H1 (cell line): ENCODE results near the gene METTL8. TPM values are rescaled to one million over a fixed set of nuclear protein-coding genes. Genes with fewer than 3 reads are reported as not detected.

ENCODE experiments used
- CTCF ChIA-PET: fragments of 300-600 bp; sonication (Branson Sonifier 250); formaldehyde crosslinking; loops from one replicate; lab custom pipeline; 2021; ENCODE audit not compliant: partially characterized antibody; lab: Charles Lee
- POLR2A ChIA-PET: fragments of 300-600 bp; sonication (Branson Sonifier 250); formaldehyde crosslinking; loops from one replicate; lab custom pipeline; 2021; ENCODE audit warnings: inconsistent platforms; ENCODE audit not compliant: partially characterized antibody; lab: Charles Lee
- DNase-seq, 2 experiments: peaks; one replicate each; pipeline versions ENCODE4 v3.0.0 to v3.0.0-alpha.2; 2010 to 2022; ENCODE audit warnings: low spot score in 2 of 2, low read depth in 1 of 2, mixed read lengths in 1 of 2
- FAIRE-seq: peaks from 2 replicates; lab custom pipeline; 2011; peaks lifted over from hg19 to GRCh38; lab: Jason Lieb, UNC
- H2AFZ ChIP-seq: 2 replicates; pipeline ENCODE4 v1.8.1; 2012; ENCODE audit warnings: low read length, inconsistent platforms
- H2AK5ac ChIP-seq: 2 replicates; pipeline ENCODE4 v1.6.1; 2013; ENCODE audit warnings: low read depth, low read length
- H2BK120ac ChIP-seq: replicated peaks from 2 replicates; pipeline ENCODE3; 2013; ENCODE audit warnings: low read depth, low read length, inconsistent platforms
- H2BK12ac ChIP-seq: 2 replicates; pipeline ENCODE4 v1.6.1; 2013; ENCODE audit warnings: low read depth, low read length
- H2BK15ac ChIP-seq: 2 replicates; pipeline ENCODE4 v1.6.1; 2013; ENCODE audit warnings: low read length
- H2BK20ac ChIP-seq: 2 replicates; pipeline ENCODE4 v1.6.1; 2013; ENCODE audit warnings: low read length
- H2BK5ac ChIP-seq: 2 replicates; pipeline ENCODE4 v1.6.1; 2013; ENCODE audit warnings: low read depth, low read length
- H3K14ac ChIP-seq: 2 replicates; pipeline ENCODE4 v1.6.1; 2013; ENCODE audit warnings: inconsistent platforms; ENCODE audit not compliant: insufficient read length
- H3K18ac ChIP-seq: 2 replicates; pipeline ENCODE4 v1.6.1; 2013; ENCODE audit warnings: low read length; ENCODE audit errors: extremely low read depth
- H3K23ac ChIP-seq: 2 replicates; pipeline ENCODE4 v1.6.1; 2013; ENCODE audit warnings: inconsistent platforms; ENCODE audit not compliant: insufficient read length
- H3K23me2 ChIP-seq: 2 replicates; pipeline ENCODE4 v1.6.1; 2013; ENCODE audit warnings: low read depth, low read length
- H3K27ac ChIP-seq: 2 replicates; pipeline ENCODE4 v1.6.1; 2011; ENCODE audit warnings: low read depth, low read length, inconsistent platforms
- H3K27me3 ChIP-seq, 4 experiments: replicated peaks in 1 of 4; 1 replicate in 1 of 4; 2 replicates in 3 of 4; pipeline versions ENCODE4 v1.6.1 to v1.8.1; 2011 to 2013; ENCODE audit warnings: low read length in 3 of 4, mild to moderate bottlenecking in 3 of 4, inconsistent platforms in 2 of 4, mixed read lengths in 2 of 4, moderate library complexity in 1 of 4; ENCODE audit not compliant: control insufficient read depth in 3 of 4, insufficient read depth in 3 of 4; ENCODE audit errors: extremely low read depth in 1 of 4
- H3K36me3 ChIP-seq, 4 experiments: 2 replicates each; pipeline versions ENCODE4 v1.6.1 to v1.8.1; 2011 to 2013; ENCODE audit warnings: mild to moderate bottlenecking in 4 of 4, low read length in 3 of 4, moderate library complexity in 2 of 4, control low read depth in 1 of 4, inconsistent platforms in 1 of 4; ENCODE audit not compliant: insufficient read depth in 4 of 4, control insufficient read depth in 2 of 4
- H3K4ac ChIP-seq: replicated peaks from 2 replicates; pipeline ENCODE3; 2013; ENCODE audit warnings: low read length, low read depth, mixed read lengths, inconsistent platforms; ENCODE audit not compliant: insufficient read length
- H3K4me1 ChIP-seq, 4 experiments: replicated peaks in 1 of 4; 1 replicate in 1 of 4; 2 replicates in 3 of 4; pipeline versions ENCODE4 v1.6.1 to v1.8.1; 2011 to 2013; ENCODE audit warnings: low read length in 3 of 4, inconsistent platforms in 2 of 4, mixed read lengths in 1 of 4; ENCODE audit not compliant: insufficient read depth in 4 of 4, control insufficient read depth in 3 of 4
- H3K4me2 ChIP-seq, 2 experiments: 2 replicates each; pipeline versions ENCODE4 v1.6.1 to v1.8.1; 2011 to 2013; ENCODE audit warnings: low read depth in 2 of 2, low read length in 2 of 2, control low read depth in 1 of 2, inconsistent platforms in 1 of 2, mild to moderate bottlenecking in 1 of 2; ENCODE audit not compliant: insufficient read depth in 1 of 2
- H3K4me3 ChIP-seq, 4 experiments: fragments of 200-600, 300-600 bp in 1 of 4; sonication (generic), shearing (Covaris generic), sonication (Bioruptor Twin) in 1 of 4; 2 replicates each; pipeline versions ENCODE4 v1.5.1 to v1.8.1; 2011 to 2016; ENCODE audit warnings: low read length in 4 of 4, low read depth in 3 of 4, control low read depth in 2 of 4, inconsistent platforms in 2 of 4, mild to moderate bottlenecking in 2 of 4, mixed read lengths in 1 of 4, moderate library complexity in 1 of 4; ENCODE audit not compliant: insufficient read depth in 2 of 4; ENCODE audit errors: extremely low read depth in 1 of 4
- H3K56ac ChIP-seq: replicated peaks from 2 replicates; pipeline ENCODE3; 2013; ENCODE audit warnings: low read depth, mild to moderate bottlenecking, mixed read lengths, low read length, inconsistent platforms; ENCODE audit not compliant: insufficient read length
- H3K79me1 ChIP-seq: 2 replicates; pipeline ENCODE4 v1.6.1; 2013; ENCODE audit warnings: low read depth, low read length, control low read depth
- H3K79me2 ChIP-seq, 2 experiments: 2 replicates each; pipeline versions ENCODE4 v1.6.1 to v1.8.1; 2012 to 2013; ENCODE audit warnings: low read length in 2 of 2, mild to moderate bottlenecking in 2 of 2, inconsistent platforms in 1 of 2; ENCODE audit not compliant: insufficient read depth in 2 of 2, control insufficient read depth in 1 of 2
- H3K9ac ChIP-seq, 4 experiments: replicated peaks in 1 of 4; 1 replicate in 1 of 4; 2 replicates in 3 of 4; pipeline versions ENCODE4 v1.6.1 to v1.8.1; 2011 to 2013; ENCODE audit warnings: low read depth in 3 of 4, low read length in 3 of 4, control low read depth in 2 of 4, mild to moderate bottlenecking in 2 of 4, moderate library complexity in 2 of 4, inconsistent platforms in 1 of 4; ENCODE audit errors: extremely low read depth in 1 of 4
- H3K9me3 ChIP-seq, 2 experiments: 2 replicates each; pipeline versions ENCODE4 v1.6.1 to v1.8.1; 2012 to 2013; ENCODE audit warnings: mild to moderate bottlenecking in 2 of 2, moderate library complexity in 2 of 2, control low read depth in 1 of 2, inconsistent platforms in 1 of 2, low read depth in 1 of 2, low read length in 1 of 2, mixed read lengths in 1 of 2; ENCODE audit not compliant: insufficient read depth in 2 of 2
- H4K20me1 ChIP-seq, 2 experiments: replicated peaks in 1 of 2; 2 replicates each; pipeline versions ENCODE3 to v1.8.1; 2011 to 2013; ENCODE audit warnings: inconsistent platforms in 2 of 2, low read length in 2 of 2, mild to moderate bottlenecking in 1 of 2; ENCODE audit not compliant: insufficient read depth in 2 of 2, control insufficient read depth in 1 of 2
- H4K5ac ChIP-seq: 2 replicates; pipeline ENCODE4 v1.6.1; 2013; ENCODE audit warnings: low read length, low read depth, mixed read lengths, inconsistent platforms; ENCODE audit not compliant: insufficient read length
- H4K8ac ChIP-seq: 2 replicates; pipeline ENCODE4 v1.8.0; 2013; ENCODE audit warnings: mild to moderate bottlenecking, moderate library complexity, low read length, inconsistent platforms; ENCODE audit not compliant: insufficient read depth; ENCODE audit errors: extremely low read depth
- H4K91ac ChIP-seq: replicated peaks from 2 replicates; pipeline ENCODE3; 2013; ENCODE audit warnings: low read length, mixed read lengths, inconsistent platforms; ENCODE audit not compliant: insufficient read length
- ATF3 ChIP-seq: IDR thresholded peaks from 2 replicates; pipeline ENCODE4 v1.6.1; 2011; ENCODE audit warnings: low read depth, mild to moderate bottlenecking, low read length; ENCODE audit not compliant: insufficient read depth
- CBX5 ChIP-seq: fragments of 300-800, 300-1000 bp; sonication (generic); IDR thresholded peaks from 2 replicates; pipeline ENCODE4 v1.7.1; 2016; ENCODE audit warnings: antibody characterized with exemption, low read length, low read depth
- CEBPB ChIP-seq: IDR thresholded peaks from 2 replicates; pipeline ENCODE4 v1.6.1; 2012; ENCODE audit warnings: low read depth, low read length
- CTBP2 ChIP-seq: IDR thresholded peaks from 2 replicates; pipeline ENCODE4 v1.7.0; 2011; ENCODE audit warnings: borderline replicate concordance, mild to moderate bottlenecking, moderate library complexity, mixed read lengths, low read length; ENCODE audit not compliant: insufficient read depth, insufficient read length
- EP300 ChIP-seq, 2 experiments: IDR thresholded peaks; 1 replicate in 1 of 2; 2 replicates in 1 of 2; pipeline ENCODE4 v1.6.1; 2011 to 2012; ENCODE audit warnings: low read depth in 2 of 2, low read length in 2 of 2, mild to moderate bottlenecking in 2 of 2, borderline replicate concordance in 1 of 2, inconsistent platforms in 1 of 2, moderate library complexity in 1 of 2
- RAD21 ChIP-seq, 2 experiments: IDR thresholded peaks in 1 of 2; conservative IDR thresholded peaks in 1 of 2; 2 replicates each; pipeline ENCODE4 v1.6.1; 2011; ENCODE audit warnings: low read depth in 2 of 2, low read length in 2 of 2, improper control_type of control experiment in 1 of 2, inconsistent platforms in 1 of 2, mild to moderate bottlenecking in 1 of 2, moderate library complexity in 1 of 2
- RNF2 ChIP-seq: fragments of 200-900, 300-1000 bp; sonication (generic); IDR thresholded peaks from 2 replicates; pipeline ENCODE4 v1.7.1; 2016; ENCODE audit warnings: borderline replicate concordance, low read depth, mild to moderate bottlenecking, antibody characterized with exemption, low read length; ENCODE audit not compliant: poor library complexity, severe bottlenecking; ENCODE audit errors: missing control alignments
- TAF7 ChIP-seq: optimal IDR thresholded peaks from 2 replicates; pipeline ENCODE3; 2011; ENCODE audit warnings: low read depth, mild to moderate bottlenecking, inconsistent platforms, low read length, moderate library complexity, borderline replicate concordance
- TBP ChIP-seq: IDR thresholded peaks from 2 replicates; pipeline ENCODE4 v1.6.1; 2011; ENCODE audit warnings: low read depth, low read length, improper control_type of control experiment
- WGBS, 2 experiments: shearing (Covaris generic) in 1 of 2; methylation state at CpG; one replicate each; pipeline versions ENCODE4 v1.1.6 to v1.1.7; 2013 to 2015; ENCODE audit warnings: low lambda C conversion rate in 2 of 2, mixed read lengths in 2 of 2, inconsistent platforms in 1 of 2, low coverage in 1 of 2, missing lambda C conversion rate in 1 of 2; ENCODE audit not compliant: insufficient replicate concordance in 2 of 2, insufficient coverage in 1 of 2, insufficient read length in 1 of 2; ENCODE audit errors: extremely low coverage in 1 of 2, missing lambda C conversion rate in 1 of 2; 5-methylcytosine and 5-hydroxymethylcytosine counted together
- polyA plus RNA-seq, 7 experiments: library from polyadenylated mRNA; depleted of rRNA in 3 of 7; stranded (reverse) in 5 of 7; unstranded in 2 of 7; fragments of >200 nt in 5 of 7; fragments of 200-250 nt in 2 of 7; gene quantifications; 1 replicate in 5 of 7; 2 replicates in 1 of 7; 4 replicates in 1 of 7; pipeline versions ENCODE4 v1.2.1 to v1.2.3, GENCODE V29; 2011 to 2013; ENCODE audit warnings: missing spikeins in 2 of 7, mixed read lengths in 2 of 7
- total RNA-seq: library from RNA; stranded (reverse); fragmentation: NEBNext Ultra II Directional; extraction: Animal tissue kit (Norgen Biotek cat#: 25700); gene quantifications from 2 replicates; pipeline ENCODE4 v1.2.1, GENCODE V29; 2021

The METTL8 gene
- total and polyA plus RNA-seq, 2 of the 8 experiments (the other 6 are each of a cell fraction or from before 2014, with no cell fraction given), result 17.6 to 79.7 TPM

GRCh38 chr2:171432206-171432968 is 1.4 kb downstream of the METTL8 start:
- peaks cover 0 to 3% of the 10 kb centered on the region in 2 experiments for H4K20me1 ChIP-seq
- peak overlapping the region; percentile 95 for H2BK12ac ChIP-seq
- no peak overlapping the region for H3K9ac ChIP-seq
- DNase-seq (no peak), FAIRE-seq (no peak)
- 77% methylated on average over 4 of the region's 4 CpGs; no CpG with 5 or more reads in 1 of the 2 experiments for WGBS, 2 experiments
- peaks cover 0 to 80% of the 10 kb centered on the region in 2 experiments; a peak in 2 of 4 replicates for H3K79me2 ChIP-seq
- H3K27me3 ChIP-seq, result no peaks in the 10 kb centered on the region
- H3K56ac ChIP-seq, result no peak overlapping the region
- H3K36me3 ChIP-seq, result peaks cover 4 to 16% (median 10%) of the 10 kb centered on the region in 4 experiments; a peak in 4 of 8 replicates
- no peak overlapping the region for H2BK20ac ChIP-seq
- H2AFZ ChIP-seq, result no peak overlapping the region
- H3K23ac ChIP-seq, result no peak overlapping the region
- H2BK120ac ChIP-seq, result no peak overlapping the region
- H3K4me1 ChIP-seq, result peaks cover 3 to 19% (median 10%) of the 10 kb centered on the region in 4 experiments
- peak overlapping the region; percentile 76 for H3K4ac ChIP-seq
- H3K9me3 ChIP-seq, result no peaks in the 10 kb centered on the region; a peak in 2 of 4 replicates
- no peak overlapping the region for H3K14ac ChIP-seq
- ChIA-PET POLR2A (interaction anchor here (0.6 to 4.8 kb wide), 16 partner anchors 9 to 458 kb away, joined by 3 to 21 read pairs (median 4); partner anchors contain the start of genes CYBRD1 and TLK1), CTCF (interaction anchor here (0.6 to 3.8 kb wide), 6 partner anchors 15 to 345 kb away, joined by 3 to 20 read pairs (median 6); no protein-coding TSS in a partner anchor)
- H2AK5ac ChIP-seq, result peak overlapping the region; percentile 97
- peaks cover 2% of the 10 kb centered on the region for H3K79me1 ChIP-seq
- peak overlapping the region; percentile 72 to 96 for H3K4me2 ChIP-seq
- no peak overlapping the region for H3K27ac ChIP-seq
- no peak overlapping the region for H4K91ac ChIP-seq
- H2BK15ac ChIP-seq, result no peak overlapping the region
- H4K8ac ChIP-seq, result no peak overlapping the region; the same call in 1 of the 2 replicates
- peak overlapping the region; percentile 93 for H2BK5ac ChIP-seq
- peak overlapping the region in 3 of 4 experiments; percentile 48 to 76 (median 67); a peak in 4 of 8 replicates for H3K4me3 ChIP-seq
- H4K5ac ChIP-seq, result peak overlapping the region; percentile 54
- H3K23me2 ChIP-seq, result peaks cover 4% of the 10 kb centered on the region; the same call in 1 of the 2 replicates
- H3K18ac ChIP-seq, result 0 out of 2 replicates have a peak overlapping the region, but pooled peaks have one; percentile 36
- TF ChIP-seq ATF3 (no peak), EP300 (IDR thresholded peaks at IDR 0.05; ENCODE audit: borderline replicate concordance in 1 of 2, low read depth in 2 of 2, low read length in 2 of 2) (no peak), RAD21 (IDR thresholded peaks at IDR 0.05 in 1 of 2, conservative IDR thresholded peaks at IDR 0.05 in 1 of 2; ENCODE audit: low read depth in 2 of 2, low read length in 2 of 2) (no peak), TAF7 (no peak), CEBPB (no peak), CTBP2 (no peak), CBX5 (no peak), RNF2 (no peak), TBP (no peak)
